ENCODE results near the gene ELMO1. TPM values are rescaled to one million over a fixed set of nuclear protein-coding genes. Genes with fewer than 3 reads are reported as not detected.

ELMO1 gene
- total RNA-seq, 1 donor from 2014 or later = 29.4 TPM

GRCh38 chr7:36809086-36809485, 639.6 kb downstream of the ELMO1 start:
- Mint-ChIP-seq H3K4me3 (no peak overlapping the region), H3K4me1 (ENCODE audit: unreplicated experiment) (peaks cover 5% of the 10 kb centered on the region), H3K36me3 (no peaks in the 10 kb centered on the region), H3K27me3 (no peaks in the 10 kb centered on the region), H3K9me3 (no peaks in the 10 kb centered on the region), H3K27ac (no peak overlapping the region)
- DNase-seq (ENCODE audit: extremely low spot score, unreplicated experiment) = no peak
- TF ChIP-seq, protein P1, sequence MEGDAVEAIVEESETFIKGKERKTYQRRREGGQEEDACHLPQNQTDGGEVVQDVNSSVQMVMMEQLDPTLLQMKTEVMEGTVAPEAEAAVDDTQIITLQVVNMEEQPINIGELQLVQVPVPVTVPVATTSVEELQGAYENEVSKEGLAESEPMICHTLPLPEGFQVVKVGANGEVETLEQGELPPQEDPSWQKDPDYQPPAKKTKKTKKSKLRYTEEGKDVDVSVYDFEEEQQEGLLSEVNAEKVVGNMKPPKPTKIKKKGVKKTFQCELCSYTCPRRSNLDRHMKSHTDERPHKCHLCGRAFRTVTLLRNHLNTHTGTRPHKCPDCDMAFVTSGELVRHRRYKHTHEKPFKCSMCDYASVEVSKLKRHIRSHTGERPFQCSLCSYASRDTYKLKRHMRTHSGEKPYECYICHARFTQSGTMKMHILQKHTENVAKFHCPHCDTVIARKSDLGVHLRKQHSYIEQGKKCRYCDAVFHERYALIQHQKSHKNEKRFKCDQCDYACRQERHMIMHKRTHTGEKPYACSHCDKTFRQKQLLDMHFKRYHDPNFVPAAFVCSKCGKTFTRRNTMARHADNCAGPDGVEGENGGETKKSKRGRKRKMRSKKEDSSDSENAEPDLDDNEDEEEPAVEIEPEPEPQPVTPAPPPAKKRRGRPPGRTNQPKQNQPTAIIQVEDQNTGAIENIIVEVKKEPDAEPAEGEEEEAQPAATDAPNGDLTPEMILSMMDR (conservative IDR thresholded peaks at IDR 0.05) = no peak

DNA sequence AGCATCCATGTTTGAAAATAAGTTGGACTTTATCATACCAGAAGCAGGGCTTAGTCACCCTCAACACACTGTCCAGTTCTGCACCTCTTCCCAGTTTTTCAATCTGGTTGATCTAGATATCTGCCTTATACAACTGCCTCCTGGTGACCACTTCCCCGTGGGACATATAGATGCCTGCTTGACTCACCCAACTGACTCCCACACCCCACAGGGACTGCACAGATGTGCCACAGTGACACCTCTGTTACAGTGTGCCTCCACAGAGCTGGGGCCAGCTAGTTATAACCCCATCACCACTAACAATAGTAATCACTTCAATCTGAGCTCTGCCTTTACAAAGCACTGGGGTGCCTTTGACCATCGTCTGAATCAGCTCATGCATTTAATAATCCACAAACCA, 641.8 kb downstream of the ELMO1 start:
- Mint-ChIP-seq H3K9me3 (no peaks in the 10 kb centered on the region), H3K4me3 (no peak overlapping the region), H3K4me1 (ENCODE audit: unreplicated experiment) (peaks cover 13% of the 10 kb centered on the region), H3K27ac (no peak overlapping the region), H3K27me3 (no peaks in the 10 kb centered on the region), H3K36me3 (no peaks in the 10 kb centered on the region)
- TF ChIP-seq, protein P1 (conservative IDR thresholded peaks at IDR 0.05) = no peak
- no peak for DNase-seq (ENCODE audit: extremely low spot score, unreplicated experiment)

Small RNAs within 50 kb of the gene (microRNA-seq; reads per million reads assigned to microRNA genes)
- gene MIR1200 = not detected

Other genes with a start within 250 kb of the ELMO1 start
- gene GPR141, start 234.9 kb upstream of the ELMO1 start, total RNA-seq (ENCODE audit: low replicate concordance) = 0.31 TPM in 1 of 2 replicates, not detected in the other

All from type B pancreatic cell (in vitro differentiated cells).